Small intestine (tissue), 16 donors: ENCODE measurements around the gene SLC2A10. TPM values are rescaled to one million over a fixed set of nuclear protein-coding genes. Genes with fewer than 3 reads are reported as not detected.
A peak's percentile ranks its signal among the peaks of the same experiment; 100 is the strongest.

Source experiments
- DNase-seq, 2 donors: peaks; one replicate each; pipeline versions ENCODE4 v3.0.0 to v3.0.0-alpha.2; 2013
- FAIRE-seq: peaks from 2 replicates; lab custom pipeline; 2012; peaks lifted over from hg19 to GRCh38; lab: Jason Lieb, UNC
- H3K27ac ChIP-seq, 3 donors: one replicate each; pipeline ENCODE4 v1.5.1; 2013; ENCODE audit warnings: low read length in 2 of 3, mild to moderate bottlenecking in 2 of 3, control low read depth in 1 of 3, inconsistent platforms in 1 of 3, low read depth in 1 of 3, moderate library complexity in 1 of 3
- H3K27me3 ChIP-seq, 3 donors: one replicate each; pipeline ENCODE4 v1.6.1; 2013; ENCODE audit warnings: low read length in 3 of 3, inconsistent platforms in 1 of 3; ENCODE audit not compliant: control insufficient read depth in 3 of 3, insufficient read depth in 3 of 3
- H3K36me3 ChIP-seq, 3 donors: one replicate each; pipeline ENCODE4 v1.6.1; 2013; ENCODE audit warnings: low read length in 3 of 3, inconsistent platforms in 1 of 3, low read depth in 1 of 3, mild to moderate bottlenecking in 1 of 3, moderate library complexity in 1 of 3; ENCODE audit not compliant: control insufficient read depth in 3 of 3, insufficient read depth in 2 of 3
- H3K4me1 ChIP-seq, 3 donors: one replicate each; pipeline ENCODE4 v1.6.1; 2013; ENCODE audit warnings: low read length in 2 of 3, inconsistent platforms in 1 of 3, low read depth in 1 of 3, mild to moderate bottlenecking in 1 of 3, moderate library complexity in 1 of 3; ENCODE audit not compliant: control insufficient read depth in 3 of 3, insufficient read depth in 2 of 3
- H3K4me3 ChIP-seq, 3 donors: one replicate each; pipeline ENCODE4 v1.5.1; 2013; ENCODE audit warnings: low read length in 3 of 3, control low read depth in 1 of 3, inconsistent platforms in 1 of 3, low read depth in 1 of 3, mild to moderate bottlenecking in 1 of 3, moderate library complexity in 1 of 3
- H3K9me3 ChIP-seq, 2 donors: one replicate each; pipeline ENCODE4 v1.6.1; 2013; ENCODE audit warnings: low read depth in 1 of 2, low read length in 1 of 2; ENCODE audit not compliant: control insufficient read depth in 2 of 2, insufficient read depth in 1 of 2
- WGBS, 3 donors: extraction: QIAGEN DNeasy Blood & Tissue Kit; methylation state at CpG; one replicate each; pipeline ENCODE4 v1.1.7; 2013; 5-methylcytosine and 5-hydroxymethylcytosine counted together
- long read RNA-seq, 10 donors: transcript quantifications; one replicate each; lab custom pipeline, GENCODE V29; 2026
- polyA plus RNA-seq, 4 donors: library from polyadenylated mRNA; stranded (reverse) in 3 of 4; unstranded in 1 of 4; fragments of 200-250 nt in 3 of 4; fragments of 120-200 nt in 1 of 4; gene quantifications; one replicate each; pipeline versions ENCODE4 v1.2.1 to v1.2.3, GENCODE V29; 2013
- donor health status: healthy with polysubstance abuse.
- donor health status: control.
- donor health status: control.
- donor health status: Bipolar disorder and iron deficiency.
- donor health status: healthy.

The SLC2A10 gene
- polyA plus RNA-seq, result 10 to 100 TPM in 1 of 4 donors, 1 to 10 TPM in 2, under 1 TPM in 1; 0.27 to 24.0 (median 2.5) TPM
- long read RNA-seq, donor 1, full-length matches to known transcripts, result 2 of 33 reads
- long read RNA-seq, donor 1, partial matches to known transcripts, result 31 of 33 reads
- long read RNA-seq, donor 1, other reads (novel, unspliced or antisense), result 0 of 33 reads
- long read RNA-seq, donor 2, result 0 reads
- long read RNA-seq, donor 3, full-length matches to known transcripts, result 1 of 1 reads
- long read RNA-seq, donor 3, partial matches to known transcripts, result 0 of 1 reads
- long read RNA-seq, donor 3, other reads (novel, unspliced or antisense), result 0 of 1 reads
- long read RNA-seq, donor 4, result 0 reads
- long read RNA-seq, donor 5, result 0 reads
- long read RNA-seq, donor 6, full-length matches to known transcripts, result 1 of 1 reads
- long read RNA-seq, donor 6, partial matches to known transcripts, result 0 of 1 reads
- long read RNA-seq, donor 6, other reads (novel, unspliced or antisense), result 0 of 1 reads
- long read RNA-seq, donor 7, full-length matches to known transcripts, result 3 of 3 reads
- long read RNA-seq, donor 7, partial matches to known transcripts, result 0 of 3 reads
- long read RNA-seq, donor 7, other reads (novel, unspliced or antisense), result 0 of 3 reads
- long read RNA-seq, donor 8, full-length matches to known transcripts, result 1 of 1 reads
- long read RNA-seq, donor 8, partial matches to known transcripts, result 0 of 1 reads
- long read RNA-seq, donor 8, other reads (novel, unspliced or antisense), result 0 of 1 reads
- long read RNA-seq, donor 9, result 0 reads
- long read RNA-seq, donor 10, full-length matches to known transcripts, result 8 of 15 reads
- long read RNA-seq, donor 10, partial matches to known transcripts, result 7 of 15 reads
- long read RNA-seq, donor 10, other reads (novel, unspliced or antisense), result 0 of 15 reads

GRCh38 chr20:46709459-46710152, at the start of gene SLC2A10:
SLC2A10 (plus strand) TSS chr20:46709649; CDS start chr20:46709737, 88 bp downstream.
- DNase-seq (peak in 1 of 2 donors; percentile 76), FAIRE-seq (no peak)
- Histone ChIP-seq H3K27ac (peak within 1 kb of the TSS; percentile 1 to 77 (median 75)), H3K36me3 (peaks cover 0 to 4% (median 0%) of the 10 kb centered on the region in 3 donors), H3K4me1 (peaks cover 0 to 15% (median 0%) of the 10 kb centered on the region in 3 donors), H3K9me3 (peaks cover 0 to 8% of the 10 kb centered on the region in 2 donors), H3K27me3 (no peaks in the 10 kb centered on the region), H3K4me3 (peak within 1 kb of the TSS; percentile 42 to 83 (median 70))
- WGBS, 3 donors, result 2 to 8% (median 5%) methylated on average over 52 to 67 of the region's 67 CpGs

GRCh38 chr20:46660487-46660886, 49.0 kb upstream of the SLC2A10 start:
- Histone ChIP-seq H3K27ac (no peak overlapping the region), H3K36me3 (no peaks in the 10 kb centered on the region), H3K27me3 (no peaks in the 10 kb centered on the region), H3K4me3 (no peak overlapping the region), H3K9me3 (no peaks in the 10 kb centered on the region), H3K4me1 (no peaks in the 10 kb centered on the region)
- FAIRE-seq (no peak), DNase-seq (no peak)
- WGBS, 3 donors, result 70 to 83% (median 76%) methylated on average over 4 of the region's 4 CpGs

GRCh38 chr20:46661659-46662058, 47.8 kb upstream of the SLC2A10 start:
- WGBS, 3 donors, result 95 to 100% (median 100%) methylated on average over 1 of the region's 1 CpG
- DNase-seq (no peak), FAIRE-seq (no peak)
- Histone ChIP-seq H3K9me3 (no peaks in the 10 kb centered on the region), H3K4me1 (no peaks in the 10 kb centered on the region), H3K27ac (no peak overlapping the region), H3K4me3 (no peak overlapping the region), H3K27me3 (no peaks in the 10 kb centered on the region), H3K36me3 (no peaks in the 10 kb centered on the region)

- FAIRE-seq (no peak), DNase-seq (no peak)
- Histone ChIP-seq H3K4me3 (no peak overlapping the region), H3K27me3 (no peaks in the 10 kb centered on the region), H3K9me3 (no peaks in the 10 kb centered on the region), H3K4me1 (no peaks in the 10 kb centered on the region), H3K27ac (no peak overlapping the region), H3K36me3 (no peaks in the 10 kb centered on the region)
- 92 to 95% (median 93%) methylated on average over 3 of the region's 3 CpGs for WGBS, 3 donors
Observed at GRCh38 chr20:46663531-46663930, 45.9 kb upstream of the SLC2A10 start.

GRCh38 chr20:46665602-46666001, 43.8 kb upstream of the SLC2A10 start:
- Histone ChIP-seq H3K36me3 (no peaks in the 10 kb centered on the region), H3K9me3 (peaks cover 0 to 8% of the 10 kb centered on the region in 2 donors), H3K4me1 (no peaks in the 10 kb centered on the region), H3K27ac (no peak overlapping the region), H3K27me3 (no peaks in the 10 kb centered on the region), H3K4me3 (no peak overlapping the region)
- WGBS, 3 donors, result 59 to 82% (median 81%) methylated on average over 3 of the region's 3 CpGs
- DNase-seq (no peak), FAIRE-seq (no peak)

- H3K4me1 ChIP-seq, result no peaks in the 10 kb centered on the region
- H3K27me3 ChIP-seq, result no peaks in the 10 kb centered on the region
- no peaks in the 10 kb centered on the region for H3K36me3 ChIP-seq
- FAIRE-seq (no peak), DNase-seq (no peak)
- 93 to 96% (median 95%) methylated on average over 3 of the region's 3 CpGs for WGBS, 3 donors
- no peak overlapping the region for H3K4me3 ChIP-seq
- H3K27ac ChIP-seq, result no peak overlapping the region
- H3K9me3 ChIP-seq, result peaks cover 0 to 8% of the 10 kb centered on the region in 2 donors
Observed at GRCh38 chr20:46666306-46666705, 43.1 kb upstream of the SLC2A10 start.

- FAIRE-seq (no peak), DNase-seq (no peak)
- H3K9me3 ChIP-seq, result peaks cover 0 to 8% of the 10 kb centered on the region in 2 donors
- H3K4me3 ChIP-seq, result no peak overlapping the region
- H3K27me3 ChIP-seq, result no peaks in the 10 kb centered on the region
- no peaks in the 10 kb centered on the region for H3K4me1 ChIP-seq
- no peaks in the 10 kb centered on the region for H3K36me3 ChIP-seq
- H3K27ac ChIP-seq, result no peak overlapping the region
- 34 to 67% (median 63%) methylated on average over 6 of the region's 6 CpGs for WGBS, 3 donors
Observed at GRCh38 chr20:46666818-46667515, 42.5 kb upstream of the SLC2A10 start.
